Mesenchymal stem cell (in vitro differentiated cells and primary cell): ENCODE measurements around the gene GAS5.
A peak's percentile ranks its signal among the peaks of the same experiment; 100 is the strongest.

Experiments used
- DNase-seq: peaks from one replicate; pipeline ENCODE4 v3.0.0-alpha.2; 2013
- H2AFZ ChIP-seq: one replicate; pipeline ENCODE4 v1.6.1; 2013; ENCODE audit warnings: low read depth, mild to moderate bottlenecking, control low read depth, inconsistent platforms, low read length, moderate library complexity
- H2AK5ac ChIP-seq: 2 replicates; pipeline ENCODE4 v1.6.1; 2013; ENCODE audit warnings: low read length, moderate library complexity, mild to moderate bottlenecking, inconsistent platforms; ENCODE audit not compliant: severe bottlenecking
- H2BK120ac ChIP-seq: one replicate; pipeline ENCODE4 v1.6.1; 2013; ENCODE audit warnings: low read depth, mild to moderate bottlenecking, inconsistent platforms, low read length, moderate library complexity
- H2BK12ac ChIP-seq, 2 experiments: one replicate each; pipeline ENCODE4 v1.6.1; 2013; ENCODE audit warnings: inconsistent platforms in 2 of 2, low read length in 2 of 2, mild to moderate bottlenecking in 2 of 2, moderate library complexity in 2 of 2, control low read depth in 1 of 2
- H2BK15ac ChIP-seq: one replicate; pipeline ENCODE4 v1.6.1; 2013; ENCODE audit warnings: mild to moderate bottlenecking, low read depth, inconsistent platforms; ENCODE audit not compliant: poor library complexity, severe bottlenecking
- H2BK5ac ChIP-seq: 2 replicates; pipeline ENCODE4 v1.6.1; 2013; ENCODE audit warnings: low read depth, mild to moderate bottlenecking, low read length, control low read depth, inconsistent platforms; ENCODE audit not compliant: poor library complexity, severe bottlenecking
- H3K14ac ChIP-seq, 2 experiments: one replicate each; pipeline ENCODE4 v1.6.1; 2013; ENCODE audit warnings: inconsistent platforms in 2 of 2, low read length in 2 of 2, control low read depth in 1 of 2, mild to moderate bottlenecking in 1 of 2, moderate library complexity in 1 of 2
- H3K18ac ChIP-seq, 2 experiments: one replicate each; pipeline ENCODE4 v1.6.1; 2013; ENCODE audit warnings: inconsistent platforms in 2 of 2, low read length in 2 of 2, control low read depth in 1 of 2, low read depth in 1 of 2, mild to moderate bottlenecking in 1 of 2
- H3K23ac ChIP-seq, 2 experiments: one replicate each; pipeline ENCODE4 v1.6.1; 2013; ENCODE audit warnings: inconsistent platforms in 2 of 2, low read length in 2 of 2, mild to moderate bottlenecking in 2 of 2, moderate library complexity in 2 of 2, control low read depth in 1 of 2
- H3K27ac ChIP-seq: 2 replicates; pipeline ENCODE4 v1.5.1; 2013; ENCODE audit warnings: mild to moderate bottlenecking, moderate library complexity, low read length, control low read depth, inconsistent platforms; ENCODE audit not compliant: poor library complexity, severe bottlenecking
- H3K27me3 ChIP-seq, 2 experiments: 2 replicates each; pipeline versions ENCODE4 v1.6.1 to v1.7.0; 2013; ENCODE audit warnings: low read length in 2 of 2, mild to moderate bottlenecking in 2 of 2, moderate library complexity in 2 of 2, control low read depth in 1 of 2, inconsistent platforms in 1 of 2; ENCODE audit not compliant: control insufficient read depth in 1 of 2, insufficient read depth in 1 of 2
- H3K36me3 ChIP-seq, 2 experiments: 2 replicates each; pipeline versions ENCODE4 v1.6.1 to v1.7.0; 2013; ENCODE audit warnings: low read length in 2 of 2, control low read depth in 1 of 2, inconsistent platforms in 1 of 2, low read depth in 1 of 2, mild to moderate bottlenecking in 1 of 2; ENCODE audit not compliant: insufficient read depth in 2 of 2, control insufficient read depth in 1 of 2
- H3K4ac ChIP-seq, 2 experiments: one replicate each; pipeline ENCODE4 v1.6.1; 2013; ENCODE audit warnings: inconsistent platforms in 2 of 2, low read length in 2 of 2, mild to moderate bottlenecking in 2 of 2, moderate library complexity in 2 of 2, control low read depth in 1 of 2, low read depth in 1 of 2
- H3K4me1 ChIP-seq: 2 replicates; pipeline ENCODE4 v1.6.1; 2013; ENCODE audit warnings: low read depth, low read length, control low read depth; ENCODE audit not compliant: control insufficient read depth, insufficient read depth
- H3K4me2 ChIP-seq: 2 replicates; pipeline ENCODE4 v1.6.1; 2013; ENCODE audit warnings: low read length, mild to moderate bottlenecking, inconsistent platforms; ENCODE audit not compliant: poor library complexity, severe bottlenecking
- H3K4me3 ChIP-seq, 2 experiments: 2 replicates each; pipeline versions ENCODE4 v1.5.1 to v1.7.0; 2013; ENCODE audit warnings: low read length in 2 of 2, mild to moderate bottlenecking in 2 of 2, control low read depth in 1 of 2, low read depth in 1 of 2; ENCODE audit not compliant: insufficient read depth in 1 of 2
- H3K79me1 ChIP-seq: replicated peaks from 2 replicates; pipeline ENCODE4 v1.6.1; 2013; ENCODE audit warnings: mild to moderate bottlenecking, control low read depth, low read length, inconsistent platforms; ENCODE audit not compliant: poor library complexity, severe bottlenecking
- H3K9ac ChIP-seq: 2 replicates; pipeline ENCODE4 v1.7.0; 2013; ENCODE audit warnings: mild to moderate bottlenecking, low read length, moderate library complexity
- H3K9me3 ChIP-seq: 2 replicates; pipeline ENCODE4 v1.7.0; 2013; ENCODE audit warnings: mild to moderate bottlenecking, low read length; ENCODE audit not compliant: control insufficient read depth
- H4K8ac ChIP-seq: one replicate; pipeline ENCODE4 v1.6.1; 2013; ENCODE audit warnings: inconsistent platforms, mild to moderate bottlenecking, low read length, moderate library complexity
- H4K91ac ChIP-seq: one replicate; pipeline ENCODE4 v1.6.1; 2013; ENCODE audit warnings: mild to moderate bottlenecking, low read length, inconsistent platforms
- WGBS: methylation state at CpG from one replicate; pipeline ENCODE4 v1.1.7; 2013; ENCODE audit warnings: mixed read lengths; 5-methylcytosine and 5-hydroxymethylcytosine counted together

GAS5 gene

GRCh38 chr1:173871091-173871490 is 3.3 kb upstream of the GAS5 start:
- Histone ChIP-seq H3K79me1 (peaks cover 25% of the 10 kb centered on the region), H3K4ac (no peak overlapping the region), H2BK5ac (no peak overlapping the region), H4K8ac (no peak overlapping the region), H3K9ac (no peak overlapping the region), H2BK120ac (no peak overlapping the region), H2BK12ac (no peak overlapping the region), H3K36me3 (peaks cover 14 to 50% of the 10 kb centered on the region in 2 experiments), H3K4me2 (no peak overlapping the region), H2AFZ (no peak overlapping the region), H3K4me1 (peaks cover 3% of the 10 kb centered on the region), H2BK15ac (no peak overlapping the region), H3K18ac (no peak overlapping the region), H3K27ac (no peak overlapping the region), H3K27me3 (no peaks in the 10 kb centered on the region), H3K4me3 (no peak overlapping the region), H3K23ac (no peak overlapping the region), H3K14ac (no peak overlapping the region), H4K91ac (no peak overlapping the region), H3K9me3 (no peaks in the 10 kb centered on the region), H2AK5ac (no peak overlapping the region)
- no peak for DNase-seq
- WGBS: 98% methylated on average over 5 of the region's 5 CpGs

- Histone ChIP-seq H2AFZ (no peak overlapping the region), H3K4me3 (no peak overlapping the region), H3K18ac (no peak overlapping the region), H2BK120ac (no peak overlapping the region), H3K9me3 (no peaks in the 10 kb centered on the region), H2AK5ac (no peak overlapping the region), H3K4me1 (no peaks in the 10 kb centered on the region), H3K27ac (no peak overlapping the region), H3K36me3 (peaks cover 14 to 50% of the 10 kb centered on the region in 2 experiments), H3K9ac (no peak overlapping the region), H3K23ac (no peak overlapping the region), H3K4ac (no peak overlapping the region), H3K4me2 (no peak overlapping the region), H4K91ac (peak overlapping the region; percentile 20), H3K14ac (no peak overlapping the region), H4K8ac (peak overlapping the region; percentile 49), H3K79me1 (peaks cover 22% of the 10 kb centered on the region), H2BK12ac (no peak overlapping the region), H2BK5ac (no peak overlapping the region), H2BK15ac (no peak overlapping the region), H3K27me3 (no peaks in the 10 kb centered on the region)
- DNase-seq: no peak
- WGBS: 98% methylated on average over 14 of the region's 15 CpGs
Observed at GRCh38 chr1:173870252-173871075, 2.7 kb upstream of the GAS5 start.

- Histone ChIP-seq H2BK120ac (no peak overlapping the region), H3K4ac (peak overlapping the region in 1 of 2 experiments; percentile 91), H3K9me3 (no peaks in the 10 kb centered on the region), H2AFZ (no peak overlapping the region), H2BK15ac (no peak overlapping the region), H3K4me1 (no peaks in the 10 kb centered on the region), H4K8ac (no peak overlapping the region), H3K27me3 (no peaks in the 10 kb centered on the region), H3K18ac (peak overlapping the region in 1 of 2 experiments; percentile 98), H3K14ac (no peak overlapping the region), H2AK5ac (no peak overlapping the region), H3K23ac (no peak overlapping the region), H3K27ac (peak overlapping the region; percentile 81), H4K91ac (no peak overlapping the region), H3K36me3 (peaks cover 15 to 58% of the 10 kb centered on the region in 2 experiments), H2BK5ac (no peak overlapping the region), H3K79me1 (peaks cover 21% of the 10 kb centered on the region), H3K4me2 (peak overlapping the region; percentile 81), H3K9ac (peak overlapping the region; percentile 92), H2BK12ac (no peak overlapping the region), H3K4me3 (peak overlapping the region; percentile 82 to 91)
- DNase-seq: no peak
- WGBS: 8% methylated on average over 3 of the region's 5 CpGs
Observed at GRCh38 chr1:173869021-173869359, 1.2 kb upstream of the GAS5 start.

GRCh38 chr1:173868266-173869020 is 654 bp upstream of the GAS5 start, which contains the start of gene ZBTB37:
ZBTB37 (plus strand) TSS chr1:173868380; CDS start chr1:173870226, 1,846 bp downstream.
- peaks cover 21% of the 10 kb centered on the region for H3K79me1 ChIP-seq
- DNase-seq: peak; percentile 47
- peak within 1 kb of the TSS; percentile 94 for H4K8ac ChIP-seq
- H3K27me3 ChIP-seq: no peaks in the 10 kb centered on the region
- no peaks in the 10 kb centered on the region for H3K9me3 ChIP-seq
- H3K18ac ChIP-seq: peak within 1 kb of the TSS; percentile 98 to 100
- peak within 1 kb of the TSS; percentile 18 to 89 for H2BK12ac ChIP-seq
- H3K4me1 ChIP-seq: no peaks in the 10 kb centered on the region
- peak within 1 kb of the TSS; percentile 91 to 97 for H3K4ac ChIP-seq
- peaks cover 12 to 60% of the 10 kb centered on the region in 2 experiments for H3K36me3 ChIP-seq
- H3K4me2 ChIP-seq: peak within 1 kb of the TSS; percentile 81
- H4K91ac ChIP-seq: peak within 1 kb of the TSS; percentile 96
- peak within 1 kb of the TSS; percentile 92 for H2BK120ac ChIP-seq
- peak within 1 kb of the TSS; percentile 86 for H2BK15ac ChIP-seq
- under 1% methylated on average over 44 of the region's 53 CpGs for WGBS
- peak within 1 kb of the TSS; percentile 81 for H3K27ac ChIP-seq
- peak within 1 kb of the TSS; percentile 82 to 91 for H3K4me3 ChIP-seq
- H2AK5ac ChIP-seq: peak within 1 kb of the TSS; percentile 72
- peak within 1 kb of the TSS; percentile 77 for H2AFZ ChIP-seq
- H2BK5ac ChIP-seq: peak within 1 kb of the TSS; percentile 93
- H3K14ac ChIP-seq: peak within 1 kb of the TSS in 1 of 2 experiments; percentile 99
- peak within 1 kb of the TSS; percentile 92 for H3K9ac ChIP-seq
- peak within 1 kb of the TSS in 1 of 2 experiments; percentile 27 for H3K23ac ChIP-seq
